Suprapubic skin (tissue), 4 donors: ENCODE results near the gene CHL1. TPM values are rescaled to one million over a fixed set of nuclear protein-coding genes. Genes with fewer than 3 reads are reported as not detected.

ENCODE experiments used
- DNase-seq, 2 donors: peaks; one replicate each; pipeline ENCODE4 v3.0.0-alpha.2; 2019; ENCODE audit warnings: low spot score in 2 of 2
- H3K27ac ChIP-seq: fragments of 200-600 bp; sonication (generic); one replicate; pipeline ENCODE4 v1.5.1; 2019
- H3K27me3 ChIP-seq: fragments of 200-600 bp; sonication (generic); one replicate; pipeline ENCODE4 v1.5.1; 2019
- H3K36me3 ChIP-seq: fragments of 200-600 bp; sonication (generic); one replicate; pipeline ENCODE4 v1.5.1; 2019
- H3K4me1 ChIP-seq: fragments of 200-600 bp; sonication (generic); one replicate; pipeline ENCODE4 v1.5.1; 2019
- H3K4me3 ChIP-seq: fragments of 200-600 bp; sonication (generic); one replicate; pipeline ENCODE4 v1.5.1; 2019; ENCODE audit warnings: mild to moderate bottlenecking
- H3K9me3 ChIP-seq: fragments of 200-600 bp; sonication (generic); one replicate; pipeline ENCODE4 v1.5.1; 2019
- CTCF ChIP-seq, 2 donors: fragments of 200-600 bp in 1 of 2; fragments of 450-650 bp in 1 of 2; sonication (generic) in 1 of 2; IDR thresholded peaks; one replicate each; pipeline ENCODE4 v1.5.1; 2016 to 2019; ENCODE audit warnings: antibody characterized with exemption in 2 of 2, mild to moderate bottlenecking in 1 of 2, moderate library complexity in 1 of 2
- EP300 ChIP-seq: sonication (generic); formaldehyde crosslinking; IDR thresholded peaks from one replicate; pipeline ENCODE4 v1.6.1; 2017; ENCODE audit warnings: antibody characterized with exemption
- POLR2A ChIP-seq, 2 donors: fragments of 450-650 bp; IDR thresholded peaks; one replicate each; pipeline ENCODE4 v1.6.1; 2017; ENCODE audit warnings: antibody characterized with exemption in 2 of 2, mild to moderate bottlenecking in 2 of 2, moderate library complexity in 2 of 2
- POLR2AphosphoS5 ChIP-seq, 3 donors: sonication (generic); formaldehyde crosslinking; IDR thresholded peaks; one replicate each; pipeline ENCODE4 v1.6.1; 2017; ENCODE audit warnings: antibody characterized with exemption in 3 of 3
- WGBS: methylation state at CpG from one replicate; pipeline ENCODE4 v1.1.5; 2018; 5-methylcytosine and 5-hydroxymethylcytosine counted together
- total RNA-seq, 4 donors: library from RNA; depleted of rRNA; stranded (reverse); fragments of >200 nt; gene quantifications; one replicate each; pipeline ENCODE4 v1.1.0, GENCODE V29; 2016

CHL1 gene
- total RNA-seq, 4 donors from 2014 or later, result 39.5 to 77.9 (median 60.5) TPM

- TF ChIP-seq POLR2A (IDR thresholded peaks at IDR 0.05) (no peak), EP300 (no peak), CTCF (IDR thresholded peaks at IDR 0.05) (no peak), POLR2AphosphoS5 (IDR thresholded peaks at IDR 0.05) (no peak)
- no peak for DNase-seq
- no peak overlapping the region for H3K4me3 ChIP-seq
- no peaks in the 10 kb centered on the region for H3K9me3 ChIP-seq
- no peaks in the 10 kb centered on the region for H3K27me3 ChIP-seq
- 20% methylated on average over 1 of the region's 1 CpG for WGBS
- no peaks in the 10 kb centered on the region for H3K36me3 ChIP-seq
- no peak overlapping the region for H3K27ac ChIP-seq
- no peaks in the 10 kb centered on the region for H3K4me1 ChIP-seq
These were observed 22.7 kb upstream of the CHL1 start for GRCh38 chr3:173886-174285.

GRCh38 chr3:184976-185375, 11.6 kb upstream of the CHL1 start:
- H3K9me3 ChIP-seq, result no peaks in the 10 kb centered on the region
- no peaks in the 10 kb centered on the region for H3K4me1 ChIP-seq
- no peaks in the 10 kb centered on the region for H3K36me3 ChIP-seq
- no peak overlapping the region for H3K27ac ChIP-seq
- 65% methylated on average over 3 of the region's 3 CpGs for WGBS
- no peak for TF ChIP-seq CTCF (IDR thresholded peaks at IDR 0.05)
- TF ChIP-seq EP300, result no peak
- TF ChIP-seq POLR2AphosphoS5 (IDR thresholded peaks at IDR 0.05), result no peak
- TF ChIP-seq POLR2A (IDR thresholded peaks at IDR 0.05), result no peak
- H3K27me3 ChIP-seq, result no peaks in the 10 kb centered on the region
- no peak overlapping the region for H3K4me3 ChIP-seq
- no peak for DNase-seq

- TF ChIP-seq POLR2A (IDR thresholded peaks at IDR 0.05) (no peak), CTCF (IDR thresholded peaks at IDR 0.05) (no peak), EP300 (no peak), POLR2AphosphoS5 (IDR thresholded peaks at IDR 0.05) (no peak)
These were observed 4.2 kb upstream of the CHL1 start for GRCh38 chr3:192215-192929.

GRCh38 chr3:194001-194400, 2.6 kb upstream of the CHL1 start:
- Histone ChIP-seq H3K9me3 (no peaks in the 10 kb centered on the region), H3K4me1 (peaks cover 27% of the 10 kb centered on the region), H3K4me3 (no peak overlapping the region), H3K27me3 (peaks cover 23% of the 10 kb centered on the region), H3K27ac (no peak overlapping the region), H3K36me3 (no peaks in the 10 kb centered on the region)
- TF ChIP-seq CTCF (IDR thresholded peaks at IDR 0.05) (no peak), POLR2AphosphoS5 (IDR thresholded peaks at IDR 0.05) (no peak), EP300 (no peak), POLR2A (IDR thresholded peaks at IDR 0.05) (no peak)
- DNase-seq, result no peak
- 49% methylated on average over 2 of the region's 2 CpGs for WGBS

More at GRCh38 chr3:192215-192929, 4.2 kb upstream of the CHL1 start:
- no peak overlapping the region for H3K4me3 ChIP-seq
- DNase-seq, result no peak
- H3K4me1 ChIP-seq, result peaks cover 17% of the 10 kb centered on the region
- H3K27ac ChIP-seq, result no peak overlapping the region
- H3K9me3 ChIP-seq, result no peaks in the 10 kb centered on the region
- whole genome bisulfite sequencing, result 93% methylated on average over 25 of the region's 25 CpGs
- H3K27me3 ChIP-seq, result peaks cover 13% of the 10 kb centered on the region
- H3K36me3 ChIP-seq, result no peaks in the 10 kb centered on the region

- WGBS, result 50% methylated on average over 3 of the region's 3 CpGs
- Histone ChIP-seq H3K27me3 (peaks cover 23% of the 10 kb centered on the region), H3K27ac (no peak overlapping the region), H3K4me3 (no peak overlapping the region), H3K9me3 (no peaks in the 10 kb centered on the region), H3K4me1 (peaks cover 27% of the 10 kb centered on the region), H3K36me3 (no peaks in the 10 kb centered on the region)
- no peak for DNase-seq
- no peak for TF ChIP-seq CTCF (IDR thresholded peaks at IDR 0.05)
- no peak for TF ChIP-seq POLR2AphosphoS5 (IDR thresholded peaks at IDR 0.05)
- TF ChIP-seq POLR2A (IDR thresholded peaks at IDR 0.05), result no peak
- no peak for TF ChIP-seq EP300
These were observed 2.1 kb upstream of the CHL1 start for GRCh38 chr3:194421-194820.
